Neural cell (in vitro differentiated cells): Measurements from ENCODE around the gene ZMYM1.
"Not testable (repeated sequence)": the region's sequence is repeated elsewhere in the genome, so short reads cannot be mapped to it uniquely, and the experiment has no call there.

Experiments
- CTCF ChIP-seq: fragments of 450-650 bp; IDR thresholded peaks from 2 replicates; pipeline ENCODE4 v1.5.1; 2014; ENCODE audit warnings: antibody characterized with exemption, mild to moderate bottlenecking, moderate library complexity; ENCODE audit not compliant: poor library complexity, severe bottlenecking
- POLR2AphosphoS5 ChIP-seq: IDR thresholded peaks from 2 replicates; pipeline ENCODE4 v1.6.1; 2012

GRCh38 chr1:35142728-35143127, 63.5 kb downstream of the ZMYM1 start:
- TF ChIP-seq CTCF, POLR2AphosphoS5: not testable (repeated sequence)
